GM10266 (cell line): ENCODE data around the gene C22orf31.

Experiments used
- DNase-seq: peaks from one replicate; pipeline ENCODE4 v3.0.0; 2012; ENCODE audit errors: extremely low spot score
- TF ChIP-seq, protein P1 (sequence below): IDR thresholded peaks from 2 replicates; pipeline ENCODE4 v1.5.1; 2012; ENCODE audit warnings: mild to moderate bottlenecking, low read depth; ENCODE audit not compliant: control insufficient read depth, insufficient read depth; ENCODE audit errors: missing control alignments

Gene C22orf31

DNA sequence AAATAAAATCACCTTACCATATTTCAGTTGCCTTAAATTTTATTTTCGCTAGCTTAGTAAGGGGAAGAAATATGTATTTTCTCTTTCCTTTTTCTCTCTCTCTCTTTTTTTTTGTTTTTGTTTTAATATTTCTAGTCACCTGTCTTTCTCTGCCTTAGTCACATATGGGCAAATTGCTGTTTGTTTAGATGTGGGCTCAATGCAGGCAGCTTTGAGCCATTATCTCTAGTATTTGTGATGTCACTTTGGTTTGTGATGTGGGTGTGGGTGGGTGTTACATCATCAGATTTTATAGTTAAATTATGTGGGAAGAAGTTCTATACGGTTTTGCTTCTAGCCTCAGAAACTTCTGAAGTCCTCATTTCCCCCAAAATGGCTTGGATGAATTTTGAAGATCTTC lies at the start of gene C22orf31:
Gene C22orf31, minus strand, starts transcription at position 59 of the 400 bp plus-strand sequence. Its CDS starts 39 bp downstream, at position 20.
- DNase-seq, result no peak
- TF ChIP-seq, protein P1, sequence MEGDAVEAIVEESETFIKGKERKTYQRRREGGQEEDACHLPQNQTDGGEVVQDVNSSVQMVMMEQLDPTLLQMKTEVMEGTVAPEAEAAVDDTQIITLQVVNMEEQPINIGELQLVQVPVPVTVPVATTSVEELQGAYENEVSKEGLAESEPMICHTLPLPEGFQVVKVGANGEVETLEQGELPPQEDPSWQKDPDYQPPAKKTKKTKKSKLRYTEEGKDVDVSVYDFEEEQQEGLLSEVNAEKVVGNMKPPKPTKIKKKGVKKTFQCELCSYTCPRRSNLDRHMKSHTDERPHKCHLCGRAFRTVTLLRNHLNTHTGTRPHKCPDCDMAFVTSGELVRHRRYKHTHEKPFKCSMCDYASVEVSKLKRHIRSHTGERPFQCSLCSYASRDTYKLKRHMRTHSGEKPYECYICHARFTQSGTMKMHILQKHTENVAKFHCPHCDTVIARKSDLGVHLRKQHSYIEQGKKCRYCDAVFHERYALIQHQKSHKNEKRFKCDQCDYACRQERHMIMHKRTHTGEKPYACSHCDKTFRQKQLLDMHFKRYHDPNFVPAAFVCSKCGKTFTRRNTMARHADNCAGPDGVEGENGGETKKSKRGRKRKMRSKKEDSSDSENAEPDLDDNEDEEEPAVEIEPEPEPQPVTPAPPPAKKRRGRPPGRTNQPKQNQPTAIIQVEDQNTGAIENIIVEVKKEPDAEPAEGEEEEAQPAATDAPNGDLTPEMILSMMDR, result no peak

DNA sequence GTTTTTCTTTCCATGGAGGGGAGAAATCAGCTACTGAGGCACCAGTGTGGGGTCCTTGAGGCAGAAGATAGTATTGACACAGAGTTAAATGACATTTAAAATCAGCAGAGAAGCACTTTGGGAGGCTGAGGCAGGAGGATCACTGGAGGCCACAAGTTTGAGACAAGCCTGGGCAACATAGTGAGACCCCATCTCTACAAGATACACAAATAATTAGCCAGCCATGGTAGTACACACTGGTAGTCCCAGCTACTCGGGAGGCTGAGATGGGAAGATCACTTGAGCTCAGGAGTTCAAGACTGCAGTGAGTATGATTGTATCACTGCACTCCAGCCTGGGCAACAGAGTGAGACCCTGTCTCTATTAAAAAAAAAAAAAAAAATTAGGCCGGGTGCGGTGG lies 49.3 kb upstream of the C22orf31 start:
- TF ChIP-seq, protein P1, result no peak
- DNase-seq, result no peak

DNA sequence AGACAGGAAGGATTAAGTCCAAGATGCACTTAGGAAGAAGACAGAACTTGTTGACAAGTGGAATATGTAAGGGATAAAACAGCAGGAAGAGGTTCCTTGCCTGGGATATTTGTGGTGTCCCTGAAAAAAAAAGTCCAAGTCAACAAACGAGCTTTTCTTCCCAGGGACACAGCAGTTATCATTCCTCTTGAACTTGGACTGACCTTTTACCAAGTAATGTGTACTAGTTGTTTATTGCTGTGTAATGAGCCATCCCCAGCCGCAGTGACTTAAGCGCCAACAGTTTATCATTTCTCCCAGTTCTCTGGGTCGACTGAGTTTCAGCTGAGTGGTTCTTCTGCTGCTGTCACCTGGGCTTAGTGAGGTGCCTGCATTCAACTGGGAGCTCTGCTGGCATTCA lies 48.2 kb upstream of the C22orf31 start:
- TF ChIP-seq, protein P1, result no peak
- no peak for DNase-seq

DNA sequence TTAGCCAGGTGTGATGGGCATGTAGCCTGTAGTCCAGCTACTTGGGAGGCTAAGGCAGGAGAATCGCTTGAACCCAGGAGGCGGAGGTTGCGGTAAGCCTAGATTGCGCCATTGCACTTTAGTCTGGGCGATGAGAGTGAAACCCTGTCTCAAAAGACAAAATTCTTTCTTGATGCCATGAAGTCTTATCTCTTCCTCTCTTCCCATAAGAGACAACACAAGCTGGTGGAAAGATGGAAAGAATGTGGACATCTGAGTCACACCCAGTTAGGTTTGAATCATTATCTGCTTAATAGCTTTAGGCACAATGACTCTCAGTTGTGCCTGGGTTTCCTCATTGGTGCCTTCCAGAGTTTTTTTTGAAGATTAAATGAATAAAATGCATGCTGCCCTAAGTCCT lies 46.5 kb upstream of the C22orf31 start:
- TF ChIP-seq, protein P1, result no peak
- no peak for DNase-seq

DNA sequence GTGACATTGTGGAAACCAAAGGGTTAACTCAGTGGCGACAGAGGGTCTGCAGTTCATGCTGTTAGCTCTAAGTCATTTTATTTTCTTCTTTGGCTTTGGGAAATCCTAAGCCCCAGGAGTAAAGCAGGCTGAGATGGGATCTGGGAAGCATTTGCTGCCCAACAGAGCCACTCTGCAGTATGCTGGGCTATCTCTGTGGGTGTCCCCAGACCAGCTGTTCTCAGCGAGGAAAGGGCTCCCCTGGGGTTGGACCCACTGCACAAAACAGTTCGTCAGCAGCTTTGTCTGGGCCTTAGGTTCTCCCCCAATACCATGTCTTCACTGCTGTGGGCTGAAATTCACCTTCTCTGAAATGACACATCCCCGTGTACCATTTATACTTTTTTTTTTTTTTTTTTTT lies 45.2 kb upstream of the C22orf31 start:
- TF ChIP-seq, protein P1, result no peak
- DNase-seq, result no peak

DNA sequence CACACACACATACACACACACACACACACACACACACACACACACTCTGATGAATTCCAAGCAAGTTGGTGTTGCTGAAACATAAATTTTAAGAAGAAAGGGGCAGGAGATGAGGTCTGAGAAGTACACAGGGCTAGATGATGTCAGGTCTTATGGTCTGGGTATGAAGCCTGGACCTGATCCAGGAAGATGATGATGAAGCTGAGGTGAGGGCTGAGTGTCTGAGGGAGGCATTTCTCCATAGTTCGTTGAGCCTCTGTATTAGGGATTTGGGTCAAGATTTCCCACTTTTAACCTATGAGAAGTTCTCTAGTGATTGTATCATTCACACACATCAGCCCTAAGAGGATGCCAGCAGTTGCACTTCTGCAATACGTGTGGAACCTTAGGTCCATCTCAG lies 43.8 kb upstream of the C22orf31 start:
- no peak for DNase-seq
- TF ChIP-seq, protein P1, result no peak

DNA sequence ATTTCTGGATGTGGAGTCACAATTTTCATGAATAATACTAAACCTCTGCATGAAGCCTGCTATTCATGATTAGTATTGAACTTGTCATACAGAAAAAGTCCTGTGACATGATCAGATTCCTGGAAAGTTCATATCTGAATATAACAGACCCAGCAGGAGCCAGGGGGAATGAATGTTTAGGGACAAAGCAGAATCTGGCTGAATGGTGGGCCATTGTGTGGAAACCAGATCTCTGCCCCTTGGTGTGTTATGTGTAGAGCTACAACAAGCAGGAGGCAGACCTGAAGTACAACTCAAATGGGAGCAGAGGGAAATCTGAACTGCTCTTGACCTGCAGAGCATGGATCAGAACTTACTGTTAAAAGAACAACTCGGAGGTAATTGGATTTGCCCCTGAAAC lies 41.5 kb upstream of the C22orf31 start:
- TF ChIP-seq, protein P1, result no peak
- DNase-seq, result no peak
